Tibial nerve (tissue), 4 donors: ENCODE measurements around the gene ZNF716.
"Not testable (repeated sequence)": the region's sequence is repeated elsewhere in the genome, so short reads cannot be mapped to it uniquely, and the experiment has no call there.

ENCODE experiments used
- CTCF ChIP-seq, 5 experiments: fragments of 200-600 bp in 3 of 5; fragments of 450-650 bp in 2 of 5; sonication (generic) in 3 of 5; IDR thresholded peaks; one replicate each; pipeline ENCODE4 v1.5.1; 2016 to 2019; ENCODE audit warnings: antibody characterized with exemption in 5 of 5, mild to moderate bottlenecking in 3 of 5, moderate library complexity in 2 of 5
- EP300 ChIP-seq, 2 donors: sonication (generic); formaldehyde crosslinking; IDR thresholded peaks; one replicate each; pipeline ENCODE4 v1.6.1; 2017; ENCODE audit warnings: antibody characterized with exemption in 2 of 2, mild to moderate bottlenecking in 1 of 2
- POLR2A ChIP-seq, 2 donors: fragments of 450-650 bp; IDR thresholded peaks; one replicate each; pipeline ENCODE4 v1.6.1; 2017; ENCODE audit warnings: antibody characterized with exemption in 2 of 2, mild to moderate bottlenecking in 2 of 2, moderate library complexity in 2 of 2

GRCh38 chr7:57403051-57403450 lies 46.9 kb upstream of the ZNF716 start:
- TF ChIP-seq CTCF, POLR2A, EP300 (IDR thresholded peaks at IDR 0.05): not testable (repeated sequence)
